GM12864 (cell line): Measurements from ENCODE around the gene XAB2.

ENCODE experiments used
- DNase-seq: peaks from one replicate; pipeline ENCODE4 v3.0.0-alpha.2; 2011; ENCODE audit warnings: low read depth
- H3K4me3 ChIP-seq: 2 replicates; pipeline ENCODE4 v1.5.1; 2011; ENCODE audit warnings: mild to moderate bottlenecking, low read depth, low read length, control low read depth
- TF ChIP-seq, protein P1 (sequence below): IDR thresholded peaks from 2 replicates; pipeline ENCODE4 v1.5.1; 2011; ENCODE audit warnings: low read depth, mild to moderate bottlenecking, moderate library complexity, low read length, control low read depth, inconsistent platforms; ENCODE audit errors: missing control alignments

Gene XAB2

DNA sequence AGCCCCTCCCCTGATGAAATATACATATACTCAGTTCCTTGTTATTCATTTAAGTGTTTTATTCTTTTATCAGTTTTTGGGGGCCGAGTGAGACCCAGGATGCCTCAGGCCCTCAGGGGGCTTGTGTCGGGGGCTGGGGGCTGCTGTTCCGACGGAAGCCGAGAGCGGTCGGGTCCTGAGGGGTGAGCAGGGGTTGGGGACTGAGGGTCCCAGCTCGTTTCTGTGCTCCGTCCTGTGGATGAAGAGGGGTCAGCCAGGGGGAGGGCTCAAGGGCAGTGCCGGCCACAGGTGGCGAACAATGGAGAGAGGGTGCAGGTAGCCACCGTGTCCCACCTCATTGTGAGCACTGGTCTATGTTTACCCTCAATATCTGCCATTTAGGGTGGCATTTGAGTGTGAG is 2.2 kb upstream of the XAB2 start:
- no peak for DNase-seq
- TF ChIP-seq, protein P1, sequence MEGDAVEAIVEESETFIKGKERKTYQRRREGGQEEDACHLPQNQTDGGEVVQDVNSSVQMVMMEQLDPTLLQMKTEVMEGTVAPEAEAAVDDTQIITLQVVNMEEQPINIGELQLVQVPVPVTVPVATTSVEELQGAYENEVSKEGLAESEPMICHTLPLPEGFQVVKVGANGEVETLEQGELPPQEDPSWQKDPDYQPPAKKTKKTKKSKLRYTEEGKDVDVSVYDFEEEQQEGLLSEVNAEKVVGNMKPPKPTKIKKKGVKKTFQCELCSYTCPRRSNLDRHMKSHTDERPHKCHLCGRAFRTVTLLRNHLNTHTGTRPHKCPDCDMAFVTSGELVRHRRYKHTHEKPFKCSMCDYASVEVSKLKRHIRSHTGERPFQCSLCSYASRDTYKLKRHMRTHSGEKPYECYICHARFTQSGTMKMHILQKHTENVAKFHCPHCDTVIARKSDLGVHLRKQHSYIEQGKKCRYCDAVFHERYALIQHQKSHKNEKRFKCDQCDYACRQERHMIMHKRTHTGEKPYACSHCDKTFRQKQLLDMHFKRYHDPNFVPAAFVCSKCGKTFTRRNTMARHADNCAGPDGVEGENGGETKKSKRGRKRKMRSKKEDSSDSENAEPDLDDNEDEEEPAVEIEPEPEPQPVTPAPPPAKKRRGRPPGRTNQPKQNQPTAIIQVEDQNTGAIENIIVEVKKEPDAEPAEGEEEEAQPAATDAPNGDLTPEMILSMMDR = no peak
- no peak overlapping the region for H3K4me3 ChIP-seq

DNA sequence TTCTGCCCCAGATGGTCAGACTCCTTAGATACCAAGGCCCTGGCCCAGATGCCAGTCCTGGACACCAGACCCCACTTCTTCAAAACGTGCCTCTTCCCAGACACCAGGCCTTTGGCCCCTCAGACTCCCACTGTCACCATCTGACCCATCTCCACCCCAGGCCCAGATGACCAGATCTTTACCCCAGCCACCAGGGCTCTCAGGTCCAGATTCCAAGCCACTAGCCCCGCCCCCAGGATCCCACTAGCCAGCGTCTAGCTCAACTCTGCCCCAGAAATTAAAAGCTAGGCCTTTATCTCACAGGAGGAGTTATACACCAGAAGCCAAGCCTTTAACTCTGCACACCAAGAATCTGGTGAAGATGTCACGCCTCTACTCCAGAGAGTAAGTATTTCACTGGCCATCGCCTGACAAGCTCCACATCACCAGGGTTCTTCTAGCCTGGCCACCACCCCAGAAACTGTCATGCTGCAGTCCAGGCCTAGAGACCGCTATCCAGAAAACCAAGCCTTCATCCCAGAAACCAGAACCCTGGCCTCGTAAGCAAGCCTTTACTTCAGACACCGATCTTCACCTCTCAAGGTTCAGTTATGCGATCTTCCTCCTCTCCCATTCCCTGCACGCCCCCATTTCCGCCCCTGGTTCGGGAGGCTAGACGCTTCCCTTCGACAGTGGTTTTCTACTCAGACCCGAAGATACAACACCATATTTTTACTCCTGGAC is 595 bp downstream of the XAB2 start:
- DNase-seq = no peak
- TF ChIP-seq, protein P1 = no peak
- peak overlapping the region; percentile 89 for H3K4me3 ChIP-seq

DNA sequence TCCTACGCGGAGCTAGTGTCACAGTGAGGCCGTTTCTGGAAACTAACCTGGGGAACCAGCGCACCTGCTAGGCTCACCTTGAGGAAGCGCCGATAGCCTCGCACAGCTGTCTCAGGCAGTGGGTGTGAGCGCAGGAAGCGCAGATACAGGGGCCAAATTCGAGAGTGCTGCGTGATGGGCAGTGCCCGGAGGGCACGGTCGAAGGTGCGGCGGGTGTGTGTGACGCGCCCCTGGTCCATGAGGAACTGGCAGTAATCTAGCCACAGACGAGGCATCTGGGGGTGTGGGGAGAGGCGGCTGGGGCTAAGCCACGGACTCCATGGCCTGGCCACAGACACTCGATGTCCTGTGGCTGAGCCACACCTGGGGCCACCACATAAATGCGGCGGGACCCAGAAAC is 2.2 kb downstream of the XAB2 start:
- TF ChIP-seq, protein P1 = no peak
- no peak for DNase-seq
- H3K4me3 ChIP-seq = no peak overlapping the region

DNA sequence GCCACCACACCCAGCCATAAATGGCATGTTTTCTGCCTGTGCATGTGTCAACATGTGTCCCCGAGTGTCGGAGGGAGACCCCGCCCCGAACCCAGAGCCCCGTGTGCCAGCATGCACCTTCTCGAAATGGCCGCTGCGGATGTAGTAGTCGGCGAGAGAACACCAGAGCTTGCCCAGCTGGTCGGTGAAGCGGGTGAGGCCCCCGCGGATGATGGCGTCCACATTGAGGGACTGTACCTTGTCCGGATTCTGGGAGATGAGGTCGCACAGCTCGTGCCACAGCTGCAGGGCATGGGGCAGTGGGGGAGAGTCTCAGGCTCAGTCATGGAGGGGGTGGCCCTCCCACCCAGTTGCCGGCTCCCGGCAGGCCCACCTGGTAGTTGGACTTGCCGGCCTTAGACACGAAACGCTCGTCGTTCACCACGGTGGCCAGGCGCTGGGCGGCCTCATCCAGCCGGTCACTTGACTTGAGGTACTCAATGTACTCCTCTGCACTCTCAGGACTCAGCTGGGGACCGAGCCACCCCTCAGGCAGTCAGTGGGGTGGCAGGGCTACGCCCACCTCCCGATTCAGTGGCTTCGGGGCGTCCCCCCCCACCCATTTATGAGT is 3.5 kb downstream of the XAB2 start:
- no peak overlapping the region for H3K4me3 ChIP-seq
- TF ChIP-seq, protein P1 = no peak
- no peak for DNase-seq

DNA sequence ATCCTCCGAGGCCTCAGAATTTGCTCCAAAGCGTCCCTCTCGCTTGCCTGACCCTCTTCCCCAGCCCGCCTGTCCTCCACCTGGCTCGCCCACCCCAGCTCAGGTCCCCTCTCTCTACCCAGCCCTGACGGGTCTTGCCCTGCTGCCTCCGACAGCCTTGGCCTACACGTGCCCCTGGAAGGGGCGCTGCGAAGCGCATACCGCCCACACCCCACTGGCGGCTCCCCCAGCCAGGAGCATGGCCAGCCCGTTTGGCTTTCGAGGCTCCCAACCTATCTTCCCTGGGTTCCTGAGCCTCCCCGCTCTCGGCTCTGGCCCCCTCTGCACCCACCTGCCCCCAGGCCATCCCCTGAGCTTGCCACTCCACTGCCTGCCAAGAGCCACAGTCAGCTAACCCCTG is 4.5 kb downstream of the XAB2 start:
- H3K4me3 ChIP-seq = no peak overlapping the region

DNA sequence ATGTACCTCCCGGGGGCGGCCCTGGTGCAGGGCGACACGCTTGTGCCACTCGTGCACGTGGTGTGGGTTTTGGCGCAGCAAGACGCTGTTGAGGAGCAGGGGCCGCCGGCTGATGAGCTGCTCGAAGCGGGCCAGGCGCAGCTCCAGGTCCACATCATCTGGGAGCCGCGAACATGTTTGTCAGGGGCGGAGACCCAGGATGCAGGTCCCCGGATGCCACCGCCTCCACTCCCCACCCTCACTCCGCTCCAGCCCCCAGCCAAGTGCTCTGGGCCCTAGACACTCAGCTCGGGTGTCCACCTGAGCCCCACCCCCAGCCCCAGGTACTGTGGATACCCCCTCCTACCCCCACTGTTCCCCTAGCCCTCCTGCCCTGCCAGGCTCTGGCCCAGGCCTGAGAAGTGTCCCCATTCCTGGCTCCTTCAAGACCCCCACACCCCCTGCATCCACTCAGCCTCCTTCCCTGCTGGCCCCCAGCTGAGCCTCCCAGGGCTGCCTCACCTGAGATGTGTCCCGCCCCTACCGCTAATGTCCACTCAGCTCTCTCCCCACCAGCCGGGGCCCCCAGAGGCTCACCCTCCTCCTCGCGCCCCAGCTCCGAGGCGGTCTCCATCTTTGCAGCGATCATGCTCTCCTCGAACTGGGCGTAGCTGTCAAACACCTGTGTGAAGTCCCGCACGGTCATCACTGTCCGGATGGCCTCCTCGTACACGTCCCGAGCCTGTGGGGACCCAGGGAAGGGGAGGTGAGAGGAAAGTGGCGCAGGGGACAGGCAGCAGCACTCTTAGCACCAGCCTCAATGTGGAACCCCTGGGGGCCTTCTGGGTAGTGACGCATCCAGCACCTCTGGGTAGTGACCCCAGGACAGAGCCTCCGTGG is 5.4 kb downstream of the XAB2 start:
- no peak for DNase-seq
- no peak overlapping the region for H3K4me3 ChIP-seq
- TF ChIP-seq, protein P1 = no peak

More for the DNA sequence above, 4.5 kb downstream of the XAB2 start:
- TF ChIP-seq, protein P1 = no peak
- no peak for DNase-seq
